GM18907 (cell line): ENCODE results near the gene DTNB.
"Not testable (repeated sequence)": the region's sequence is repeated elsewhere in the genome, so short reads cannot be mapped to it uniquely, and the experiment has no call there.

ENCODE experiments used
- ATAC-seq: cut with Tn5 transposase; IDR thresholded peaks from one replicate; pipeline ENCODE4 v1.9.1; 2021; ENCODE audit warnings: mild to moderate bottlenecking, moderate library complexity; ENCODE audit not compliant: unreplicated experiment

Gene DTNB

GRCh38 chr2:25673300-25674076 is at the start of gene DTNB:
DTNB (minus strand) TSS chr2:25673577; CDS start chr2:25652660, 20,917 bp downstream.
- ATAC-seq = peak; percentile 76

GRCh38 chr2:25722224-25722623 is 48.8 kb upstream of the DTNB start:
- ATAC-seq = no peak

DNA sequence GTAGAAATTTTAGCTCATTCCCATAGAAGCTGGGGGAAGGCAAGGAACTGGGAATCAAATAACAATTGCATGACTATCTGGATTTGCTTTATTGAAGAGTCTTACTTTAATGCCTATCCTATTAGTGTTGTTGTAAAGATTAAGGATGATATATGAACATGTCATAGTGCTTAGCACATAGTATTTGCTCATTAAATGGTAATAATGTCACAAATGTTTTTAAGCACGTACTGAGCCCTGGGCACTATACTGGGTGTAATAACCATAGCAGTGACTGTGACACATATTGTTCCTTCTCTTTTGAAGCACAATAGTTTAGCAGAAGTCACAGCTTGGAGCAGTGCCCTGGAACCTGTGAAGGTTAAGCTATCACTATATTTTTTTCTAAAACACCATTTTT is 47.2 kb upstream of the DTNB start:
- no peak for ATAC-seq

DNA sequence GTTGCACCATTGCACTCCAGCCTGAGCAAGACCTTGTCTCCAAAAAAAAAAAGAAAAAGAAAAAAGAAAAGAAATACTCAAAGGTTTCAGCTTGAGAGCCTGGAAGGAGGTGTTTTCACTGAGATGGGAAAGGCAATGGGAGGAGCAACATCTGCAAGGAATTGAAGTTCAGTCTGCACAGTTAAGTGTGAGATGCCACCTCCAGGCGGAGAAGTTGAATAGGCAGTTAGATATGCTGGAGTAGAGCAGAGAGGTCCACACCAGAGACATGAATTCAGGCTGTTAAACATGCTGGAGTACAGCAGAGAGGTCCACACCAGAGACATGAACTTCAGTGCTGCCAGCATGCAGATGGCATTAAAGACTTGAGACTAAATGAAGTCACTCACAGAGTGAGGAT is 41.4 kb upstream of the DTNB start:
- no peak for ATAC-seq

DNA sequence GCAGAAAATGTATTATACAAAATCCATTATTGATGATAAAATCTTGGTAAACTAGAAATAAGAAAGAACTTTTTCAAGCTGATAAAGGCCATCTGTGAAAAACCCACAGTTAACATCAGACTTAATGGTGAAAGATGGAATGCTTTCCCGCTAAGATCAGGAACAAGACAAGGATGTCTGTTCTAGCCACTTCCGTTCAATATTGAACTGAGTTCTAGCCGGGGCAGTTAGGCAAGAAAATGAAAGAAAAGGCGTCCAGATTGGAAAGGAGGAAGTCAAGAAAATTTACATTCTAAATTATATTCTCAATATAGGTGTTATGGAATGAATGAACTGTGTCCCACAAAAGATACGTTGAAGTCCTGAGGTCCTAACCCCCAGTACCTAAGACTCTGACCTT is 39.1 kb upstream of the DTNB start:
- ATAC-seq = no peak

GRCh38 chr2:25711675-25712354 is 38.4 kb upstream of the DTNB start:
- no peak for ATAC-seq

DNA sequence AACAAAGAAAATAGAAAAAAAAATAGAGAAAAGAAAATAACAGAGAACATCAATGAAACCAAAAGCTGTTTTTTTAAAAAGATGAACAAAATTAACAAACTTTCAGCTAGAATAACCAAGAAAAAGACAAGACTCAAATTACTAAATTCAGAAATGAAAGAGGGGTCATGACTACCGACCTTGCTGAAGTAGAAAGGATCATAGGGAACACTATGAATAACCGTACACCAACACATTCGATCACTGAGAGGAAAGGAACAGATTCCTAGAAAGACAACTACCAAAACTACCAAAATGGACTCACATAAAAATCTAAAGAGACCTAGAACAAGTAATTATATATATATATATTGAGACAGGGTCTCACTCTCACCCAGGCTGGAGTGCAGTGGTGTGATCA is 37.4 kb upstream of the DTNB start:
- no peak for ATAC-seq

GRCh38 chr2:25709349-25709748 is 36.0 kb upstream of the DTNB start:
- no peak for ATAC-seq

GRCh38 chr2:25707927-25708590 is 34.7 kb upstream of the DTNB start:
- ATAC-seq = no peak

- not testable (repeated sequence) for ATAC-seq
Observed at GRCh38 chr2:25705575-25705974, 32.2 kb upstream of the DTNB start.

DNA sequence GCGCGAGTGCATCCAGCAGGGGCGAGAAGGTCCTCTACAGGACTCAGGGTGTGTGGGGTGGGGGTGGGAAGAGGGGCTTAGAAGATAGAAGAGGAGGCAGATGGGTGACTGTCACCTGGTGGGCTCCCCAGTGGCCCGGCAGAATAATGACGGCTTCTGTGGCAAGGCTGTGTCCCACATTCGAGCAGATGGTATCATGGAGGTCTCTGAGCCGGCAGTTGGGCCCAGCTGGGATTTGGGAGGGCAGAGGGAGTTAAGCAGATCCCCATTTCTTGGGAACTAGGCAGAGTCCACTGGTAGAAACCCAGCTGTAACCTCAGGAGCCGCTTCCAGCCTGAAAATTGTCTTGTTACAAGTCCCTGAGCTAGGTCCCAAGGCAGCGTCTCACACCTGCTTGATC is 28.4 kb upstream of the DTNB start:
- no peak for ATAC-seq

GRCh38 chr2:25700221-25700660 is 26.9 kb upstream of the DTNB start:
- ATAC-seq = no peak

GRCh38 chr2:25699216-25699615 is 25.8 kb upstream of the DTNB start:
- no peak for ATAC-seq

DNA sequence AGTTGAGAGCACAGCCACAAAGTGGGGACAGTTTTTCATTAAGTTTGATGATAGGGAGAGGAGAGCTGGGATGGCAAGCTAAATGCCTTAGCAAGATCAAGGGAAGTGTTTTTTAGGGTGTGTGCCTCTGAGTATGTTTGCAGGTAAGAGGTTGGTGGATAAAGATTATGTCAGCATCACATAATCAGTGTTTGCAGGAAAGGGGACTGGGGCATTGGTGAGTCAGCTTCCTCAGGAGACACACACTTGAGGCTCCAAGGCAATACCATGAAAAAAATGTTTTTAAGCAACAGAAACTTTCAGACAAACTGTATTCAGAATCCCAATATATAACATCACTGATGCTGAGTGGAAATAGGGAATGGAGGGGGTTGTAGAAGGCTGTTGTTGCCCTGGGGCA is 25.4 kb upstream of the DTNB start:
- no peak for ATAC-seq

DNA sequence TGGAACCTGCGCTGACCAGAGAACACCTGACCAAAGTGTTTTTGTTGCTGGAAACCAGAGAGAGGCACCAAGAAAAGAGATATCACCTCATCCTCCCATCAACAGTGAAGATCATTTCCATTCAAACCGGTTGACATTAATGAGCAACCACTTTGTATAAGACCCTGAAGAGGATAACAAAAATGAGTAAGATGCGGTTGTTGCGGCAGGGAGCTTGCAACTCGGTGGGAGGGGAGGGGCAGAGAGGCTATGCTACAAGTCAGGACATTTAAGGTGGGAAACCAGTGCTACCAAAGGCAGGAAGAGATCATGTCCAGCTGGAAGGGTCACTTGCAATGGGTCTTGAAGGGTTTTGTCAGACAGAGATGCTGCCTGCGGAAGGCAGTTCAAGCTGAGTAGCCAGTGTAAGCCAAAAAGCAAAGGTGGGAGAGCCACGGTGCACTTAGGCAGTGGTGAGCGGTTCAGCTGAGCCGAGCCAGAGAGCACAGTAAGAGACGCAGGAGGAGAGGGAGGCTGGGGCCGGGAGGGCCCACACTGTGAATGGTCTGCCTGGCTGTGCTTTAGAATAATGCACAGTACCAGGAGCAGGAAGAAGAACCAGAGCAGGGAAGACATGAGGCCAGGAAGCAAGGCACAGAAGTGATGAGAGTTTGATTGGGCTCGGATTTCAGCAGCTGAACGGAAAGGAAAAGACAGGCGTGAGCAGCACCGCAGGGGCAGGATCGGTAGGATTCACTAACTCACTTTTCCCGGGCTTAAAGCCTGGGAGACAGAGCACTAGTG is 24.4 kb upstream of the DTNB start:
- no peak for ATAC-seq

GRCh38 chr2:25692737-25693445 is 19.5 kb upstream of the DTNB start:
- no peak for ATAC-seq

GRCh38 chr2:25692143-25692542 is 18.8 kb upstream of the DTNB start:
- ATAC-seq = no peak

DNA sequence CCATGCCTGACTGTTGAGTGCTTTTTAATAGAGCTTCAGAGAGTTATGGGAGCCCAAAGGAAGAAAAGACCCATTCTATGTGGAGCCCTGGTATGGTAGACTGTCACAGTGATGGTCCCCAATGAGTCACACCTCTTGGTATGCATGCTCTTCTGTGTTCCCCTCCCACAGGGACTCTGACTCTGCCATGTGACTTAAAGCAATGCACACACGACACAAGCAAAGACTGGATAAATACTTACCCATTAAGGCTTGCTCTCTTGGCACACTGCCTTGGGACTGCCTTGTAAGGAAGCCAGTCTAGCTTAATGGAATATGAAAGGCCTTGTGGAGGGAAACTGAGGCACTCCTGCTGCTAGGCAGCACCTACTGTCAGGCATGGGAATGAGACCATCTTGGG is 16.7 kb upstream of the DTNB start:
- ATAC-seq = no peak

DNA sequence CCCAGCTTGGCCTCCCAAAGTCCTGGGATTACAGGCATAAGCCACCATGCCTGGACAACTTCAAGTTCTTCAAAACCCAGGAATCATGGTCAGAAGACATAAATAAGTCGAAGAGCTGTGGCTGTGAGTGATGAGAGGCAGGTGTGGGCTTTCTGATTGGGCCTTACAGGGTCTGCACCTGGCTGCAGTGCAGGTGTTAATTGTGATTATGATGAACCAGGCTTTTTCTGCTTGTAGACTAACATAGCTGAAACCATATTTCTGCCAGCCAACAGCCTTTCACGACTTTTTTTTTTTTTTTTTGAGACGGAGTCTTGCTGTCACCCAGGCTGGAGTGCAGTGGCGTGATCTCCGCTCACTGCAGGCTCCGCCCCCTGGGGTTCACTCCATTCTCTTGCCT is 14.9 kb upstream of the DTNB start:
- no peak for ATAC-seq

DNA sequence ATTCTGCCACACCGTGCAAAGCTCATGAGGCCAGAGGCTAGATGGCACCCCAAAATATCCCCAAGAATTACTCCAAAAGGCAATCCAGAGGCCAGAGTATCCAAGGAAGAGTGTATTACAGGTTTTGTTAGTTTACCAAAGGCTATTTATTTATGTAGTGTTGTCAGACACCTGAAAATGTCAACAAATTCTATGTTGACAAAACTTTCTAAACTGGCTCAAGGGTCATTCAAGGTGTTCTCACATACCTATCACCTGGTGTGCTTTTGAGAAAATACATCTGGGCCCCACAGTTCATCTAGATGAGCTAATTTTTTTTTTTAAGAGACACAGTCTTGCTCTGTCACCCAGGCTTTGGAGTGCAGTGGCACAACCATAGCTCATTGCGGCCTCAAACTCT is 12.4 kb upstream of the DTNB start:
- ATAC-seq = no peak
